Endothelial cell of umbilical vein (primary cell): ENCODE results near the gene MYO1A. TPM values are rescaled to one million over a fixed set of nuclear protein-coding genes. Genes with fewer than 3 reads are reported as not detected.

Experiments used
- BruUV-seq: library from RNA; stranded (reverse); fragments of 400-500 nt; replicated peaks from 2 replicates; lab custom pipeline; 2021; lab: Mats Ljungman, UMichigan
- CTCF ChIA-PET: fragments of 300-600, 350-600 bp; sonication (Branson Sonifier 250); formaldehyde crosslinking; loops from one replicate; lab custom pipeline; 2021; ENCODE audit warnings: antibody characterized with exemption, inconsistent platforms; lab: Charles Lee
- POLR2A ChIA-PET: fragments of 300-600, 350-600 bp; sonication (Branson Sonifier 250); formaldehyde crosslinking; loops from one replicate; lab custom pipeline; 2021; ENCODE audit warnings: antibody characterized with exemption, inconsistent platforms; lab: Charles Lee
- DNase-seq: peaks from one replicate; pipeline ENCODE4 v3.0.0-alpha.2; 2011; ENCODE audit warnings: low read depth, low spot score
- FAIRE-seq: peaks from 2 replicates; lab custom pipeline; 2011; peaks lifted over from hg19 to GRCh38; lab: Jason Lieb, UNC
- H2AFZ ChIP-seq: 2 replicates; pipeline ENCODE4 v1.6.0; 2012; ENCODE audit warnings: low read depth, low read length, control low read depth, inconsistent platforms
- H3K27ac ChIP-seq: 2 replicates; pipeline ENCODE4 v1.5.1; 2011; ENCODE audit warnings: low read depth, mild to moderate bottlenecking, control low read depth, low read length, moderate library complexity; ENCODE audit not compliant: insufficient read depth
- H3K27me3 ChIP-seq, 2 experiments: 2 replicates each; pipeline versions ENCODE4 v1.6.0 to v1.6.1; 2011; ENCODE audit warnings: low read length in 2 of 2, mixed read lengths in 1 of 2; ENCODE audit not compliant: control insufficient read depth in 2 of 2, insufficient read depth in 2 of 2
- H3K36me3 ChIP-seq, 2 experiments: 2 replicates in 1 of 2; 3 replicates in 1 of 2; pipeline ENCODE4 v1.5.1; 2011; ENCODE audit warnings: low read length in 2 of 2, mild to moderate bottlenecking in 1 of 2, moderate library complexity in 1 of 2; ENCODE audit not compliant: control insufficient read depth in 2 of 2, insufficient read depth in 2 of 2; ENCODE audit errors: extremely low read depth in 1 of 2
- H3K4me1 ChIP-seq: 3 replicates; pipeline ENCODE4 v1.5.1; 2011; ENCODE audit warnings: mild to moderate bottlenecking, low read length; ENCODE audit not compliant: control insufficient read depth, insufficient read depth; ENCODE audit errors: extremely low read depth
- H3K4me2 ChIP-seq: 2 replicates; pipeline ENCODE4 v1.6.1; 2011; ENCODE audit warnings: low read length, control low read depth, mixed read lengths; ENCODE audit not compliant: insufficient read depth
- H3K4me3 ChIP-seq, 3 experiments: fragments of 200-600 bp in 1 of 3; sonication (generic), shearing (Covaris generic) in 1 of 3; replicated peaks in 1 of 3; 2 replicates each; pipeline ENCODE4 v1.5.1; 2011 to 2016; ENCODE audit warnings: control low read depth in 3 of 3, low read length in 3 of 3, mild to moderate bottlenecking in 2 of 3, inconsistent platforms in 1 of 3, low read depth in 1 of 3, moderate library complexity in 1 of 3; ENCODE audit not compliant: insufficient read depth in 1 of 3
- H3K79me2 ChIP-seq: 2 replicates; pipeline ENCODE4 v1.6.0; 2012; ENCODE audit warnings: low read length, inconsistent platforms; ENCODE audit not compliant: control insufficient read depth, insufficient read depth
- H3K9ac ChIP-seq: replicated peaks from 2 replicates; pipeline ENCODE3; 2011; ENCODE audit warnings: low read length, control low read depth; ENCODE audit not compliant: insufficient read depth; ENCODE audit errors: extremely low read depth
- H3K9me1 ChIP-seq: replicated peaks from 3 replicates; pipeline ENCODE4 v1.6.0; 2011; ENCODE audit warnings: mild to moderate bottlenecking, low read length; ENCODE audit not compliant: control insufficient read depth, insufficient read depth; ENCODE audit errors: extremely low read depth
- H3K9me3 ChIP-seq: replicated peaks from 2 replicates; pipeline ENCODE4 v1.5.1; 2012; ENCODE audit warnings: low read length, inconsistent platforms; ENCODE audit not compliant: control insufficient read depth, insufficient read depth
- H4K20me1 ChIP-seq: replicated peaks from 2 replicates; pipeline ENCODE3; 2011; ENCODE audit warnings: mild to moderate bottlenecking, low read length; ENCODE audit not compliant: control insufficient read depth, insufficient read depth; ENCODE audit errors: extremely low read depth
- CTCF ChIP-seq, 2 donors: IDR thresholded peaks; 1 replicate in 1 of 2; 2 replicates in 1 of 2; pipeline ENCODE4 v1.5.1; 2011; ENCODE audit warnings: low read length in 2 of 2, mild to moderate bottlenecking in 2 of 2, moderate library complexity in 2 of 2, control low read depth in 1 of 2, inconsistent platforms in 1 of 2, low read depth in 1 of 2; ENCODE audit not compliant: insufficient read depth in 1 of 2; ENCODE audit errors: extremely low read depth in 1 of 2
- EZH2 ChIP-seq: IDR thresholded peaks from 2 replicates; pipeline ENCODE4 v1.6.1; 2012; ENCODE audit warnings: borderline replicate concordance, low read depth, mild to moderate bottlenecking, moderate library complexity, low read length, inconsistent platforms; ENCODE audit not compliant: severe bottlenecking
- FOS ChIP-seq: IDR thresholded peaks from 2 replicates; pipeline ENCODE4 v1.6.1; 2011; ENCODE audit warnings: mild to moderate bottlenecking, low read length, moderate library complexity, borderline replicate concordance; ENCODE audit not compliant: insufficient read depth
- GATA2 ChIP-seq: IDR thresholded peaks from 2 replicates; pipeline ENCODE4 v1.7.0; 2011; ENCODE audit warnings: low read depth, mild to moderate bottlenecking, moderate library complexity, mixed read lengths, low read length; ENCODE audit not compliant: insufficient read length, insufficient read depth
- JUN ChIP-seq: IDR thresholded peaks from 2 replicates; pipeline ENCODE4 v1.6.1; 2011; ENCODE audit warnings: borderline replicate concordance, low read depth; ENCODE audit not compliant: insufficient read length, insufficient read depth
- MAX ChIP-seq: IDR thresholded peaks from 2 replicates; pipeline ENCODE4 v1.6.1; 2011; ENCODE audit not compliant: insufficient read depth, insufficient read length
- MYC ChIP-seq: IDR thresholded peaks from one replicate; pipeline ENCODE4 v1.6.1; 2011; ENCODE audit warnings: mild to moderate bottlenecking, low read depth, low read length
- POLR2A ChIP-seq: IDR thresholded peaks from 2 replicates; pipeline ENCODE4 v1.6.1; 2012; ENCODE audit warnings: low read depth, mild to moderate bottlenecking, control low read depth, low read length
- POLR2AphosphoS5 ChIP-seq: IDR thresholded peaks from 2 replicates; pipeline ENCODE4 v1.6.1; 2012; ENCODE audit warnings: low read depth, mild to moderate bottlenecking, control low read depth, low read length, moderate library complexity; ENCODE audit not compliant: insufficient read depth
- dilution Hi-C: fragments of 300-500 bp; cut with MboI; formaldehyde crosslinking; loops from one replicate; pipeline ENCODE4 v1.15.0; 2019; ENCODE audit warnings: low sequenced_read_pairs; ENCODE audit not compliant: extremely low pct_ligation_motif_present
- intact Hi-C: fragments of 100-400 bp; cut with micrococcal nuclease; formaldehyde crosslinking; loops from one replicate; pipeline ENCODE4 v1.10.0; 2022
- polyA plus RNA-seq, 4 experiments: library from polyadenylated mRNA; depleted of rRNA in 3 of 4; stranded (reverse) in 3 of 4; unstranded in 1 of 4; fragments of >200 nt; gene quantifications; 2 replicates each; pipeline versions ENCODE4 v1.2.1 to v1.2.3, GENCODE V29; 2011 to 2012; ENCODE audit warnings: missing spikeins in 1 of 4
- total RNA-seq: library from RNA; stranded (reverse); gene quantifications from 2 replicates; pipeline ENCODE4 v1.2.3, GENCODE V29; 2021

MYO1A gene
- total and polyA plus RNA-seq, 2 donors (not counting 3 experiments of a cell fraction or from before 2014, with no cell fraction given), result not detected

DNA sequence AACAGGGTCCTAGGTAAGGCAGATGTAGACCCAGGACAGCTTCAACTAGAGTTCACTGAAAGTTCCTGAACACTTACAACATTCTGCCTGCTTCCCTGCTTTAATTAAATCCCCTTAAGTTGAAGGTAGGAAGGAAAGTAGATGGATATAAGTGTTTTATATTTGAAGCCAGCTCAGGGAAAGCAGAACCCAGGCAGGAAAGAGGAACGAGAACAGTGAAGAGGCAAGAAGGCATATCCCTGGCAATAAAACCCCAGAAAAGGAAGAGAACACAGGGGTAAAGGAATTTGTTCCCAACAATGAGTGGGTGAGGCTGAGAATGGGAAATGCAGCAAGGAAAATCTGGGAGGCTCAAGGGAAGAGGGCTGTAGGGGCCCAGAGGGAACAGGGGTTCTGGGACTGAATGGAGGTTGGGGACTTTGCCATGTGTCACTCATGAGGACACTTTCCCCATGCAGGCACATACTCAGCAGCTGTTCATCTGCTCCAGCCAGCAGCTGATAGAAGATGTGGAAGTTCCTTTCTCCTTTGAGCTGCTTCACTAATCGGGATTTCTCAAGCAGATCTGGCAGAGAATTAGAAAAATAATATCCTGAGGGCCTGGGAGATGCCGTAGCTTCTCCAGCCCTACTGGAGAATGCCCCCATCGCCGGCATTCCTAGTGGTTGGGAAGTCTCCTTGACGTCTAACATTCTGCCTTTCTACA, 3.7 kb downstream of the MYO1A start:
- CTCF ChIA-PET, result interaction anchor here (0.7 kb wide), 1 partner anchor 78 kb away, joined by 3 read pairs; no protein-coding TSS in a partner anchor
- H3K4me3 ChIP-seq, result no peak overlapping the region
- no peak overlapping the region for H3K9ac ChIP-seq
- POLR2A ChIA-PET, result no interaction called here
- H2AFZ ChIP-seq, result no peak overlapping the region
- FAIRE-seq (no peak), DNase-seq (no peak)
- H3K4me1 ChIP-seq, result no peaks in the 10 kb centered on the region
- H3K27me3 ChIP-seq, result peaks cover 12 to 17% of the 10 kb centered on the region in 2 experiments
- no peaks in the 10 kb centered on the region for H3K36me3 ChIP-seq
- H3K79me2 ChIP-seq, result no peaks in the 10 kb centered on the region
- intact Hi-C loops, result no loop called here
- dilution Hi-C loops, result no loop called here
- BruUV-seq, result no TSS peak
- H3K4me2 ChIP-seq, result no peak overlapping the region
- TF ChIP-seq FOS (no peak), CTCF (IDR thresholded peaks at IDR 0.05; ENCODE audit: extremely low read depth in 1 of 2, insufficient read depth in 1 of 2, low read depth in 1 of 2, low read length in 2 of 2) (no peak), EZH2 (no peak), GATA2 (no peak), POLR2A (no peak), JUN (no peak), MYC (no peak), MAX (no peak), POLR2AphosphoS5 (no peak)
- no peaks in the 10 kb centered on the region for H3K9me3 ChIP-seq
- H3K9me1 ChIP-seq, result no peaks in the 10 kb centered on the region
- no peaks in the 10 kb centered on the region for H4K20me1 ChIP-seq
- H3K27ac ChIP-seq, result no peak overlapping the region
